H1 (cell line): ENCODE measurements around the gene RBM47. TPM values are rescaled to one million over a fixed set of nuclear protein-coding genes. Genes with fewer than 3 reads are reported as not detected.

ENCODE experiments used
- CTCF ChIA-PET: fragments of 300-600 bp; sonication (Branson Sonifier 250); formaldehyde crosslinking; loops from one replicate; lab custom pipeline; 2021; ENCODE audit not compliant: partially characterized antibody; lab: Charles Lee
- POLR2A ChIA-PET: fragments of 300-600 bp; sonication (Branson Sonifier 250); formaldehyde crosslinking; loops from one replicate; lab custom pipeline; 2021; ENCODE audit warnings: inconsistent platforms; ENCODE audit not compliant: partially characterized antibody; lab: Charles Lee
- DNase-seq, 2 experiments: peaks; one replicate each; pipeline versions ENCODE4 v3.0.0 to v3.0.0-alpha.2; 2010 to 2022; ENCODE audit warnings: low spot score in 2 of 2, low read depth in 1 of 2, mixed read lengths in 1 of 2
- FAIRE-seq: peaks from 2 replicates; lab custom pipeline; 2011; peaks lifted over from hg19 to GRCh38; lab: Jason Lieb, UNC
- H2AFZ ChIP-seq: 2 replicates; pipeline ENCODE4 v1.8.1; 2012; ENCODE audit warnings: low read length, inconsistent platforms
- H2AK5ac ChIP-seq: 2 replicates; pipeline ENCODE4 v1.6.1; 2013; ENCODE audit warnings: low read depth, low read length
- H2BK120ac ChIP-seq: replicated peaks from 2 replicates; pipeline ENCODE3; 2013; ENCODE audit warnings: low read depth, low read length, inconsistent platforms
- H2BK12ac ChIP-seq: 2 replicates; pipeline ENCODE4 v1.6.1; 2013; ENCODE audit warnings: low read depth, low read length
- H2BK15ac ChIP-seq: 2 replicates; pipeline ENCODE4 v1.6.1; 2013; ENCODE audit warnings: low read length
- H2BK20ac ChIP-seq: 2 replicates; pipeline ENCODE4 v1.6.1; 2013; ENCODE audit warnings: low read length
- H2BK5ac ChIP-seq: 2 replicates; pipeline ENCODE4 v1.6.1; 2013; ENCODE audit warnings: low read depth, low read length
- H3K14ac ChIP-seq: 2 replicates; pipeline ENCODE4 v1.6.1; 2013; ENCODE audit warnings: inconsistent platforms; ENCODE audit not compliant: insufficient read length
- H3K18ac ChIP-seq: 2 replicates; pipeline ENCODE4 v1.6.1; 2013; ENCODE audit warnings: low read length; ENCODE audit errors: extremely low read depth
- H3K23ac ChIP-seq: 2 replicates; pipeline ENCODE4 v1.6.1; 2013; ENCODE audit warnings: inconsistent platforms; ENCODE audit not compliant: insufficient read length
- H3K23me2 ChIP-seq: 2 replicates; pipeline ENCODE4 v1.6.1; 2013; ENCODE audit warnings: low read depth, low read length
- H3K27ac ChIP-seq: 2 replicates; pipeline ENCODE4 v1.6.1; 2011; ENCODE audit warnings: low read depth, low read length, inconsistent platforms
- H3K27me3 ChIP-seq, 4 experiments: replicated peaks in 1 of 4; 1 replicate in 1 of 4; 2 replicates in 3 of 4; pipeline versions ENCODE4 v1.6.1 to v1.8.1; 2011 to 2013; ENCODE audit warnings: low read length in 3 of 4, mild to moderate bottlenecking in 3 of 4, inconsistent platforms in 2 of 4, mixed read lengths in 2 of 4, moderate library complexity in 1 of 4; ENCODE audit not compliant: control insufficient read depth in 3 of 4, insufficient read depth in 3 of 4; ENCODE audit errors: extremely low read depth in 1 of 4
- H3K36me3 ChIP-seq, 4 experiments: 2 replicates each; pipeline versions ENCODE4 v1.6.1 to v1.8.1; 2011 to 2013; ENCODE audit warnings: mild to moderate bottlenecking in 4 of 4, low read length in 3 of 4, moderate library complexity in 2 of 4, control low read depth in 1 of 4, inconsistent platforms in 1 of 4; ENCODE audit not compliant: insufficient read depth in 4 of 4, control insufficient read depth in 2 of 4
- H3K4ac ChIP-seq: replicated peaks from 2 replicates; pipeline ENCODE3; 2013; ENCODE audit warnings: low read length, low read depth, mixed read lengths, inconsistent platforms; ENCODE audit not compliant: insufficient read length
- H3K4me1 ChIP-seq, 4 experiments: replicated peaks in 1 of 4; 1 replicate in 1 of 4; 2 replicates in 3 of 4; pipeline versions ENCODE4 v1.6.1 to v1.8.1; 2011 to 2013; ENCODE audit warnings: low read length in 3 of 4, inconsistent platforms in 2 of 4, mixed read lengths in 1 of 4; ENCODE audit not compliant: insufficient read depth in 4 of 4, control insufficient read depth in 3 of 4
- H3K4me2 ChIP-seq, 2 experiments: 2 replicates each; pipeline versions ENCODE4 v1.6.1 to v1.8.1; 2011 to 2013; ENCODE audit warnings: low read depth in 2 of 2, low read length in 2 of 2, control low read depth in 1 of 2, inconsistent platforms in 1 of 2, mild to moderate bottlenecking in 1 of 2; ENCODE audit not compliant: insufficient read depth in 1 of 2
- H3K4me3 ChIP-seq, 4 experiments: fragments of 200-600, 300-600 bp in 1 of 4; sonication (generic), shearing (Covaris generic), sonication (Bioruptor Twin) in 1 of 4; 2 replicates each; pipeline versions ENCODE4 v1.5.1 to v1.8.1; 2011 to 2016; ENCODE audit warnings: low read length in 4 of 4, low read depth in 3 of 4, control low read depth in 2 of 4, inconsistent platforms in 2 of 4, mild to moderate bottlenecking in 2 of 4, mixed read lengths in 1 of 4, moderate library complexity in 1 of 4; ENCODE audit not compliant: insufficient read depth in 2 of 4; ENCODE audit errors: extremely low read depth in 1 of 4
- H3K56ac ChIP-seq: replicated peaks from 2 replicates; pipeline ENCODE3; 2013; ENCODE audit warnings: low read depth, mild to moderate bottlenecking, mixed read lengths, low read length, inconsistent platforms; ENCODE audit not compliant: insufficient read length
- H3K79me1 ChIP-seq: 2 replicates; pipeline ENCODE4 v1.6.1; 2013; ENCODE audit warnings: low read depth, low read length, control low read depth
- H3K79me2 ChIP-seq, 2 experiments: 2 replicates each; pipeline versions ENCODE4 v1.6.1 to v1.8.1; 2012 to 2013; ENCODE audit warnings: low read length in 2 of 2, mild to moderate bottlenecking in 2 of 2, inconsistent platforms in 1 of 2; ENCODE audit not compliant: insufficient read depth in 2 of 2, control insufficient read depth in 1 of 2
- H3K9ac ChIP-seq, 4 experiments: replicated peaks in 1 of 4; 1 replicate in 1 of 4; 2 replicates in 3 of 4; pipeline versions ENCODE4 v1.6.1 to v1.8.1; 2011 to 2013; ENCODE audit warnings: low read depth in 3 of 4, low read length in 3 of 4, control low read depth in 2 of 4, mild to moderate bottlenecking in 2 of 4, moderate library complexity in 2 of 4, inconsistent platforms in 1 of 4; ENCODE audit errors: extremely low read depth in 1 of 4
- H3K9me3 ChIP-seq, 2 experiments: 2 replicates each; pipeline versions ENCODE4 v1.6.1 to v1.8.1; 2012 to 2013; ENCODE audit warnings: mild to moderate bottlenecking in 2 of 2, moderate library complexity in 2 of 2, control low read depth in 1 of 2, inconsistent platforms in 1 of 2, low read depth in 1 of 2, low read length in 1 of 2, mixed read lengths in 1 of 2; ENCODE audit not compliant: insufficient read depth in 2 of 2
- H4K20me1 ChIP-seq, 2 experiments: replicated peaks in 1 of 2; 2 replicates each; pipeline versions ENCODE3 to v1.8.1; 2011 to 2013; ENCODE audit warnings: inconsistent platforms in 2 of 2, low read length in 2 of 2, mild to moderate bottlenecking in 1 of 2; ENCODE audit not compliant: insufficient read depth in 2 of 2, control insufficient read depth in 1 of 2
- H4K5ac ChIP-seq: 2 replicates; pipeline ENCODE4 v1.6.1; 2013; ENCODE audit warnings: low read length, low read depth, mixed read lengths, inconsistent platforms; ENCODE audit not compliant: insufficient read length
- H4K8ac ChIP-seq: 2 replicates; pipeline ENCODE4 v1.8.0; 2013; ENCODE audit warnings: mild to moderate bottlenecking, moderate library complexity, low read length, inconsistent platforms; ENCODE audit not compliant: insufficient read depth; ENCODE audit errors: extremely low read depth
- H4K91ac ChIP-seq: replicated peaks from 2 replicates; pipeline ENCODE3; 2013; ENCODE audit warnings: low read length, mixed read lengths, inconsistent platforms; ENCODE audit not compliant: insufficient read length
- SP4 ChIP-seq: IDR thresholded peaks from 2 replicates; pipeline ENCODE4 v1.6.1; 2012; ENCODE audit warnings: low read length, inconsistent platforms
- TAF1 ChIP-seq: IDR thresholded peaks from 2 replicates; pipeline ENCODE4 v1.6.1; 2011; ENCODE audit warnings: mild to moderate bottlenecking, low read depth, low read length
- USF2 ChIP-seq: IDR thresholded peaks from 2 replicates; pipeline ENCODE4 v1.6.1; 2011; ENCODE audit warnings: low read length, improper control_type of control experiment
- WGBS, 2 experiments: shearing (Covaris generic) in 1 of 2; methylation state at CpG; one replicate each; pipeline versions ENCODE4 v1.1.6 to v1.1.7; 2013 to 2015; ENCODE audit warnings: low lambda C conversion rate in 2 of 2, mixed read lengths in 2 of 2, inconsistent platforms in 1 of 2, low coverage in 1 of 2, missing lambda C conversion rate in 1 of 2; ENCODE audit not compliant: insufficient replicate concordance in 2 of 2, insufficient coverage in 1 of 2, insufficient read length in 1 of 2; ENCODE audit errors: extremely low coverage in 1 of 2, missing lambda C conversion rate in 1 of 2; 5-methylcytosine and 5-hydroxymethylcytosine counted together
- polyA plus RNA-seq, 7 experiments: library from polyadenylated mRNA; depleted of rRNA in 3 of 7; stranded (reverse) in 5 of 7; unstranded in 2 of 7; fragments of >200 nt in 5 of 7; fragments of 200-250 nt in 2 of 7; gene quantifications; 1 replicate in 5 of 7; 2 replicates in 1 of 7; 4 replicates in 1 of 7; pipeline versions ENCODE4 v1.2.1 to v1.2.3, GENCODE V29; 2011 to 2013; ENCODE audit warnings: missing spikeins in 2 of 7, mixed read lengths in 2 of 7
- total RNA-seq: library from RNA; stranded (reverse); fragmentation: NEBNext Ultra II Directional; extraction: Animal tissue kit (Norgen Biotek cat#: 25700); gene quantifications from 2 replicates; pipeline ENCODE4 v1.2.1, GENCODE V29; 2021

RBM47 gene
- total and polyA plus RNA-seq, 2 of the 8 experiments (the other 6 are each of a cell fraction or from before 2014, with no cell fraction given), result 42.8 to 78.9 TPM

GRCh38 chr4:40399578-40399977 lies 230.1 kb downstream of the RBM47 start:
- H2AK5ac ChIP-seq, result no peak overlapping the region
- no peak overlapping the region for H3K18ac ChIP-seq
- no peaks in the 10 kb centered on the region for H3K79me2 ChIP-seq
- H2AFZ ChIP-seq, result peak overlapping the region; percentile 47; the same call in 1 of the 2 replicates
- DNase-seq (no peak), FAIRE-seq (no peak)
- H2BK120ac ChIP-seq, result no peak overlapping the region
- POLR2A ChIA-PET, result interaction anchor here (1.1 kb wide), 1 partner anchor 10 kb away, joined by 3 read pairs; no protein-coding TSS in a partner anchor
- no peak overlapping the region for H4K8ac ChIP-seq
- H2BK15ac ChIP-seq, result 0 out of 2 replicates have a peak overlapping the region, but pooled peaks have one; percentile 13
- no peak overlapping the region for H2BK5ac ChIP-seq
- no peaks in the 10 kb centered on the region for H3K79me1 ChIP-seq
- no peak overlapping the region for H3K27ac ChIP-seq
- H3K27me3 ChIP-seq, result no peaks in the 10 kb centered on the region
- WGBS, 2 experiments, result 96% methylated on average over 3 of the region's 3 CpGs; no CpG with 5 or more reads in 1 of the 2 experiments
- H3K23ac ChIP-seq, result no peak overlapping the region
- peaks cover 0 to 13% (median 5%) of the 10 kb centered on the region in 4 experiments; a peak in 4 of 7 replicates for H3K4me1 ChIP-seq
- H3K9me3 ChIP-seq, result no peaks in the 10 kb centered on the region
- H3K14ac ChIP-seq, result no peak overlapping the region
- H3K36me3 ChIP-seq, result no peaks in the 10 kb centered on the region
- no peak overlapping the region for H3K4me2 ChIP-seq
- no peak overlapping the region for H3K4me3 ChIP-seq
- no peak overlapping the region for H3K4ac ChIP-seq
- no peak overlapping the region for H4K5ac ChIP-seq
- no peak overlapping the region for H2BK20ac ChIP-seq
- H3K23me2 ChIP-seq, result no peaks in the 10 kb centered on the region
- H4K91ac ChIP-seq, result no peak overlapping the region
- no peak overlapping the region for H3K9ac ChIP-seq
- no peak overlapping the region for H3K56ac ChIP-seq
- CTCF ChIA-PET, result interaction anchor here (0.6 to 4.0 kb wide), 3 partner anchors 11 to 77 kb away, joined by 3 to 17 read pairs (median 3); no protein-coding TSS in a partner anchor
- no peak overlapping the region for H2BK12ac ChIP-seq
- no peaks in the 10 kb centered on the region for H4K20me1 ChIP-seq
- TF ChIP-seq TAF1 (no peak), SP4 (no peak), USF2 (no peak)
